ENCODE data around the gene SHC3.
A peak's percentile ranks its signal among the peaks of the same experiment; 100 is the strongest.

The SHC3 gene

DNA sequence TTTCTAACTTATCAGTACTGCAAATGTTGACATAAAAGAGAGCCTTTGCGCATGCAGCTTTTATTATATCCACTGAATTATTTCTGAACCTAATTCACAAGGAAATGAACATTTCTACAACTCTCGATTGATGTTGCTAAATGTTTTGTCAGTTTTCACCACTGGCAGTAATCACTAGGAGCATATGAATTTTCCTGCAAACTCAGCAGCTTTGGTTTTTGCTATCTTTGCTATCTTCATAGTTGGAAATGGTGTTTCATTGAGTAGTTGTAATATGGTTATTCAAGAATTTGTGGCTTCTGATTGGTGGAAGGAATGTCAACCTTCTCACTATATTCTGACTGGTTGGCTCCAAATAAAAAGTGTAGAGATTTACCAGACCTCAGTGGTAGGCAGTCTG, 8.9 kb upstream of the SHC3 start:
- DNase-seq (ENCODE audit: low read depth in 2 of 3, low spot score in 1 of 3), result no peak

DNA sequence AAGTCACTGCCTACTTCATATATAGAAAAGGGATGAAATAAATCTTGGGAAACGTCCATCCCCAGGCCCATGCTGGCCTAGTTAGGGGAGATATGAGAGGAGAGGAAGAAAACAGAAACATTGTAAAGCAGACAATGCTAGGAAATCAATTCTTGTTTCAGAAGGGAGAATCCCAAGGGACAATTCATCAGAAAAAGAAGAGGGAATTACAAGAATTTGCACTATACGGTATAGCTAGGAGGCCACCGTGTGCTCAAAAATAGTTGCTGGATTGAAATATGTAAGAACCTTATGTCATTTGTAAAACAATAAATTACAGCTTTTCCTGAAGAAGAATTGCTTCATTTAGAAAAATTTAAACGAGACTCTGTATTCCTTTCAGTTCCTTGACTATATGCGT, 8.3 kb upstream of the SHC3 start:
- no peak for DNase-seq (ENCODE audit: low read depth in 2 of 3, low spot score in 1 of 3)

DNA sequence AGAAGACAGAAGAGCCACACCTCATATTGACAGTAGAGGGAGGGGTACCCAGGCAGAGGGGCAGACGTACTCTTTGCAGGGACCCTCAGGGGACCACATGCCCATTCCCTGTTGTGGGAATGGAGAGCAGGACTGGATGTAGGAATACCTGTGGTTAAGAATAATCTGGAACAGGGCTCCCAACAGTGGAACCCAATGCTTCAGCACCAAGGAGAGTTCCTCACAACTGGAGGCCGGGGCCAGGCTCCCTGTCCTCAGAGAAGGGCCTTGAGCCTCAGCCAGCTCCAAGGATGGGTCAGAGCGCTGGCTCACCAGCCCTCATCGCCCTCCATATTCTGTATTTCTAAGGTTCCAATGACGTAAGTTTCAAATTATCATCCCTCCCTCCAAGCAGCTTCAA, 7.4 kb upstream of the SHC3 start:
- DNase-seq (ENCODE audit: low read depth in 2 of 3, low spot score in 1 of 3), result no peak

DNA sequence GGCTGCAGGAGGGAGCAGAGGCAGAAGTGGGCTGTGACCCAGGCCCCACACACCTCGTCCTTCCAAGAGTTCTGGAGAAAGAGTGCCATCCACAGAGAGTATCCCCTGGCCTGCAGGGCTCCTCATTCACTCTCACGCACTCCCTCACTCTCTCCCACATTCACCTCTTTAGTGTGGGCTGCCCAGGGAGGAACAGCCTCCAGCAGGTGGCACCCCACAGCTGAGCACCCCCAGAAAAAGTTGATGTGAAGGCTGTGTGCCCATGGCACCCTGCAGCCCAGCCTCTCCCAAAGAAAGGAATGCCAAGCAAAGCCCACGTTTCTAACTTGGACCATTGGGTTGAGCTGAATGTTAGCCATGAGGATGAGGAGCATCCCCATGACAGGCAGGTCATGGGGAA, 4.5 kb upstream of the SHC3 start:
- DNase-seq (ENCODE audit: low read depth in 2 of 3, low spot score in 1 of 3), result no peak

DNA sequence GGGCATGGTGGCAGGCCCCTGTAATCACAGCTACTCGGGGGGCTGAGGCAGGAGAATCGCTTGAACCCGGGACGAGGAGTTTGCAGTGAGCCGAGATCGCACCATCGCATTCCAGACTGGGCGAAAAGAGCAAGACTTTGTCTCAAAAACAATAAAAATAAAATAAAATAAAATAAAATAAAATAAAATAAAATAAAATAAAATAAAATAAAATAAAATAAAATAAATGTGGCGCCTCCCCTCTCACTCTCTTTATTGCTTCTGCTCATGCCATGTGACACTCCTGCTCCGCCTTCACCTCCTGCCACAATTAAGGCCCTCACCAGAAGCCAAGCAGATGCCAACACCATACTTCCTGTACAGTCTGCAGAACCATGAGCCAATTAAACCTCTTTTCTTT, 3.8 kb upstream of the SHC3 start:
- DNase-seq (ENCODE audit: low read depth in 2 of 3, low spot score in 1 of 3), result no peak

DNA sequence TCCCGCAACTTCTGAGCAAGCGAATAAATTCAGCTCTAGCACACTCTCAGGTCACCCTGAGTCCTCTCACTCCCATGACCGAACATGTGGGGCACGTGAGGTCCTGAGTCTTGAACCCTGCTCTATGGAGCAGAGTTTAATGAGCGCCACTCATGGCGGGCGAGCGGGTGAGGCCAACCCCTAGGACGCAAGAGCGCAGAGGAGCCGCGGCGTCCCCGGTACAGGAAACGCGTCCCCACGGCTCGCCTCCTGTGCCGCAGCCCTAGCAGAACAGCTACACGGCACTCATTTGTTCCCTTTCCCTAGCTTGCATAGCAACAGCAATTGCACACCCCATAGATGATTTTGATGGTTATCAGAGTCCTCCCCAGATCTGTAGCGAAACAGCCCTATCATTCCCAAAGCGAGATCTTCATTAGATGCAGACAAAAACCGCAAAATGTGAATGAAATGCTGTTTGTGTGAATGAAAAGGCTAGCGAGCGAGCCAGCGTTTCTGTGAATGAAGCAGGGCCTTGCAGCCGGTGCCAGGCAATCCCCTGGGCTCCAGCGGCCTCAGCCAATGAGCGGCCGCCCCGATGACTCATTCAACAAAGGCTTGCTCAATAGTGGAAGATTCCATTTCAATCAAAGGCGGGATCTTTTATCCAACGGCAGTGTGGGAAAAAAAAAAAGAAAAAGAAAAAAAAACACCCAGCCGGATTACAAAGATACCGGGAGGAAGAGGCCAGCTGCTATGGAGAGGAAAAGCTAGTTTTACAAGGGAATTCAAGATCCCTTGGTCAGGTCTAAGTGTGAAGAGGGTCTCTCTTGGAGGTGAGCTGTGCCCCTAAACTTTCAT, 1.5 kb upstream of the SHC3 start:
- DNase-seq (ENCODE audit: low read depth in 2 of 3, low spot score in 1 of 3), result peak; percentile 34 to 62 (median 59)

DNA sequence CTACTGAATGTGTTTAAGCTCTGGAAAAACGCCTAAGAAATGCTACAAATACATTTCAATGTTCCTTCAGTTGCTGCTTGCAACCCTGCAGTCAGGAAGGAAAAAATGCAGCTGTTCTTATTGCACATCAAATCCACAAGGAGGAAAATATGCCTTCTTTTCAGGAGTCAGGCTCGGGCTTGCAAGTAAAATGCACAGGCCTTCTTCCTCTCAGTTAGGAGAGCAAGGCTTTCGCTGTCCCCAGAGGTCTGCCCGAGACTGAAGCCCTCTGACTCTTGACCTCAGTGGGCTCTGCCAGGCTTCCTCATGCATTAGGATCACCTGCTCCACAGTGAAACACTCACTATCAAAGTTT, 899 bp upstream of the SHC3 start:
- DNase-seq (ENCODE audit: low read depth in 2 of 3, low spot score in 1 of 3), result no peak

DNA sequence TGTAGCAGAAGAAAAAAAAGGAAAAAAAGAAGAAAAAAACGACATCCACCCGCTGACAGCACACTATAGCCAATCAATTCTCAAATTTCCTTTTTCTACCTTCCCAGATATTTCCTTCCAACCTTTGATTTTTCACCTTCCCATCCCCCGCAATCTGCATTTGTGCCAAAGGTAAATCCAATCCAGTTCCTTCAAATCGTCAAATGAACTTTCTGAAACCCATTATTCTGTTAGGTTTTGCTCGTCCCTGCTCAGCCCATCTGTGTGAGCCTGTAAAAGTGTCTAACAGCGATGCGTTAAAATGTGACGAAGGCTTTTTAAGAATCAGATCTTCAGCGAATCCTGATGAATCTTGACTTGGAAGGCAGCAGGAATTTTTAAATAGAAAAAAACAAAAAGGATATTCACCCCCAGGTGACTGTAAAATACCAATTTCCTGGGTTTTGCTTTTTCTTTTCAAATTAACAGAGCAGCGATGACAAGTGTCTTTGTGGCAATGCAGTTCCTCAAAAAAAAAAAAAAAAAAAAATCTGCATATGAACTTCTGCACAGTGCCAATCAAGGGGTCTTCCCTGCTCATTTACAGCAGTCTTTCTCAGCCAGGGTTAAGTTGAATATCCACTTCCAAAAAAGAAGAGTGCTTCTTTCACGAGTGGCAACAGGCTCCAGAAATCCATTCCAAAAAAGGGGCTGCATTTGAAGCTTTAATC, 367 bp upstream of the SHC3 start:
- DNase-seq (ENCODE audit: low read depth in 2 of 3, low spot score in 1 of 3), result no peak

DNA sequence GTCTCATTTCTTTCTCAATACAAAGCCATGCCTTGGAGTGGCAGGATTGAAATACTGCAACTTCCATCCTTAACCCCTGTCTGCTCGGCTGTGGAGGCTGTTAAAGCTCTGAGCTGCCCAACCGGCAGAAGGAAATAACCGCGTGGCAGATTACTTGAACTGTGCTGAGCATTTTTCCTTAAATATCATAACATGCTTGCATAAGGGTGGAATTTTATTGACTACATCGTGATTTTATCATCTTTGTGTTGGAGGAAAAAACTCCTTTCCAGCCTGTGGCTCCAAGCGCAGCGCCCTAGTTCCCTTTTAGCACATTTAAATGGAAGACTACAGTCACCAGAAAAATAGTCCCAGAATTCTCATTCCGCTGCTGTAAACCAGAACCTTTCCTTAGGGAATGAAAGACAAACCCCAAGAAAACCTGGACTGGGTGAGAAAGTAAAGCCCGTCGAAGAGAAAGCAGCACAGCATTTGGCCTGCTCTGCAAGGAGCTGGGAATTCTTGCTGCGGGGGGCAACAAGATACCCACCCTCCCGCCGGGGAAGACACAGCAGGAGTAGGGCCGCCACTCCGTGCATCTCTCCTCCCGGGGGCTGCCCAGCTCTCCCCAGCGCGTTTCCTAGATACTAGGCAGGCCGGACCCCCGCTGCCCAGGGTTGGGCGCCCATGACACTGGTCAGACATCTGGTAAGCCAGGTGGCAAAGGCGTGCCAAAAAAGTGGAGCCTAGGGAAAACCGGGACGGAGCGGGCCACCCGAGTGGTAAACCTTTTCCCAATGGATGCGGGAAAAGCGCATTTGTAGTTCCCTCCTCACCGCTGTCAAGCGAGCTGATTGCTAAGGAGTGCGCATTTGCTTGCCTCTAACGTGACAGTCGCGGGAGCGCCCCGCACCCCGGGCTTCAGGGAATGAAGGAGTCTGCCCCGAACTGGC, 1.3 kb downstream of the SHC3 start:
- no peak for DNase-seq (ENCODE audit: low read depth in 2 of 3, low spot score in 1 of 3)

DNA sequence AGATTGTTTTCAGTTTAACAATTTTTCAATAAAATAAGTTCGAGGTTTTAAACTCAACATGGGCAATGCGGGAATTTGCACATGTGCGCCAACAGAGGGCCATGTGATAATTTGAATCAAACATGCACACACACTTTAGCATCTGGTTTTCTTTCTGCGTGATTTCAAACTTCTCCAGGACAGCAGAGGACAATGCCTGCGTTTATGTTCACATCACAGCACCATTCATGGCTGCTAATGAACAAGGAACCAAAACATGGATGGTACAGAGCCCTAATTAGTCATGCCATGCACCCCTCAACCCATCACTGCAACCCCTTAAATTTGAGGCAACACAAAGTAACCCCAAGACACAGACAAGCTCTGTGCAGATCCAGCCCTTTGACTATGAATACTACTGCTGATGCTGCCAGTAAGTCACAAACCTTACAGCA, 2.8 kb downstream of the SHC3 start:
- DNase-seq (ENCODE audit: low read depth in 2 of 3, low spot score in 1 of 3), result no peak

DNA sequence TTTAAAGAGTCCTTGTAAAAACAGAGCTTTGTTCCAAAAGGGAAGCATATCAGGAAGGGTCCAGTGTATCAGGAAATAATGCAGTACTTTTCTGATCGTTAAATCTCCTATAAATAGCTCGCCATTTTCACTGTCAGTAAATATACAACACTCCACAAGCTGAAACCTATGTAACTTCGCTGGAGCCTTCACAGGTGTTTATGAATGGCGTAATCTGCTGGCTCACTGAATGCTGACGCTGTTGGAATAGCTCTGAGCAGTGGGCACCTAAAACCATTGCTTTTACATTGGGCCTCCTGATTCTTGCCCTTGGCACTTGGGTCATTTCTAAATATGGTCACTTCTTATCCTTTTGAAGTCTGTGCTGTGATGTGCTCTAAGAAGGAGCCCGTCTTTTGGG, 4.3 kb downstream of the SHC3 start:
- no peak for DNase-seq (ENCODE audit: low read depth in 2 of 3, low spot score in 1 of 3)

DNA sequence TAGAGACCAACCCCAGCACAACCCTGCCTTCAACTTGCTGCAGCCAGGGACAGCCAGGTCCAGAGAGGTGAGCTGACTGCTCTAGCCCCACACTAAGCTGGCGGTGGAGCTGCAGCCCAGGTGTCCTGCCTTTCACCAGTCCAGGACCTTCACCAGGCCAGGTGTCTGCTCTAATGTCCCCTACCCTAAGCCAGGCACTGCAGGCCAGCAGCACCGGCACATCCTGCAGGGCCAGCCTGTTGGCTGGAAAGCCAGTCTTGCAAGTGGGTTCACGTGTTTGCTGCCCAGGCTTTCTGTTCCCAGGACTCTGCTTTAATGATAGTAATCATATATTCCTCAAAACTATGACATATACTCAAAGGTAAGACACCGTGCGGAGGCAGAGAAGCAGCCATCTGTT, 5.5 kb downstream of the SHC3 start:
- no peak for DNase-seq (ENCODE audit: low read depth in 2 of 3, low spot score in 1 of 3)

DNA sequence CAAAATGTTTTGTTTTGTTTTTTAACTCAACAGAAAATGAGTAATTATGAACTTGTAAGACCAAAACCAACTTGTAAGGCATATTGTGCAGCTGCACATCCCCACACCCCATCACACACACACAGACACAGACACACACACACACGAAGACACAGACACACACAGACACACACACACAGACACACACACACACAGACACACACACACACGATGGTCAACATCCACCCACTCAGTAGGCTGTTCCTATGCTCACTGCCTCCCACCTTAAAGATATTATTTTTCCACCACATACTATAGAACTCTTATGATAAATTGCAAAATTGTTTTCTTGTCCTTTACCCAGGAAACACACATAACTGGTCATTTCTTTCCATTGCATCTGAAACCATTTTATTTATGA, 6.2 kb downstream of the SHC3 start:
- no peak for DNase-seq (ENCODE audit: low read depth in 2 of 3, low spot score in 1 of 3)

DNA sequence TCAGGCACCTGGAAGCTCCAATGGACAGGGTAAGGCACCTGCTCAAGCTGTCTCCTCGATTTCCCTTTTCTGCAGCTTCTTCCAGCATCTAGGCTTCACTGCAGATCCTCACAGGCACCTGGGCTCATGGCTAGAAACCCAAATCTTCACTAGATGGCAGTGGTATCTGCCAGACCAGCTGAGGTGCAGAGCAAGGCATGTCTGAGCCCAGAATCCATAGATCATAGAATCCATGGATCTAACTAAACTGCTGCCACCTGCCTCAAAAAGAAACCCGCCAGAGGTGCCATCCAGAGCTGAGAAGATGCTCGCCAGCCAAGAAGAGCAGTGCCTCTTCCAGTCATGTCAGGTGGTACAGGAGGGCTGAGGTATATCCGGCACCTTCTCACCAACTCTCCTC, 6.9 kb downstream of the SHC3 start:
- DNase-seq (ENCODE audit: low read depth in 2 of 3, low spot score in 1 of 3), result no peak

DNA sequence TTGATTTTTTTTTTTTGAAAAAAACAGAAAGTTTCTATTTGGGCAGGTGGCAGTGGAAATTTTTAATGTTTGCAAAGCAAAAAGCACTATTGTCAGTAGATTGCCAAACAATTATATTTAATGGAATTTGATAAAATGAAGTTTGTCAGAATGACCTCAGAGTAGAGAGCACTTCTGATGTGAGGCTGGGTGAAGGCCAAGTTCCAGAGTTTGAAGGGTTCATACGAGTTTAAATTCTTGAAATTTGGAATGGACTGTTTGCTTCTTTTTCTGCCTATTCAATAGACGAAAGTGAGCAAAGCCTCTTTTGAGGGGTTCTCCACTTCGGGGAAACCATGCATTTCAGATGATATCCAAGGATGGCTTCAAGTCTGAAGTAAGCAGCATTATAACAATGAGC, 7.4 kb downstream of the SHC3 start:
- DNase-seq (ENCODE audit: low read depth in 2 of 3, low spot score in 1 of 3), result no peak

DNA sequence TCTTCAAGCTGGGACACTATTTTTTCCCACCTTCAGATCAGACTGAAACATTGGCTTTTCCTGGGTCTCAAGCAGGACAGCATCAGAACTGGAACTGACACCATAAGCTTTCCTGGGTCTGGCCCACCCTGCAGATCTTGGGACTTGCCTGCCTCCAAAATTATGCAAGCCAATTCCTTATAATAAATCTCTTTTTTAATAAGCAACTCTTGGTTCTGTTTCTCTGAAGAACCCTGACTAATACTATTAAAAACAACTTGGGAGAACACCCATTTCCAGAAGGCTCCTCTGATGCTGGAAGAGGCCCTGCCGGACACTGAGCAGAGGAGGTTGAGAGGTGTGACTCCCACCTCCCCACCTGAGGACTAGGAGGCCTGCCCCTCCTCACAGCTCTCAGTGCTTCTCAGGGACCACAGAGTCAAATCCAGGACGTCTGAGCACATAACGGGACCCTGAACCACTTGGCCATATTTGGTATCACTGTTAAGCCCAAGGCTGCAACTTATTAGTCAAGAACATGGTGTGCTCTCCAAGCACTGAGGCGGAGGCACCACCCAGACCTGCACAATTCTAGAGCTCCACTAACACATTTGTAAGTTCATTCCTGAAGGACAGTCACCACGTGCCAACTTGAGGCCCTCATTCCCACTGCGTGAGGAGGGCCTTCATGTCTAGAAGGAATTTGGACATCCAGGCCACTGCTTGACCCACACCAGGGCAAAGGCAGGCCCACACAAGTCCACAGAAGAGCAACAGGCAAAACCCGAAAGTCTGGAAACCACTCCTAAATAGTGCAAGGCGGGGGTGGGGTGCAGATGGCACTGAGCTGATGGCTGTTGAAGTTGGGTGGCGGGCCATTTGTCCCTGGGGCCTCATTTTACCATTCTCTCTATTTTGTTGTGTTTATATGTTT, 9.5 kb downstream of the SHC3 start:
- DNase-seq (ENCODE audit: low read depth in 2 of 3, low spot score in 1 of 3), result no peak

DNA sequence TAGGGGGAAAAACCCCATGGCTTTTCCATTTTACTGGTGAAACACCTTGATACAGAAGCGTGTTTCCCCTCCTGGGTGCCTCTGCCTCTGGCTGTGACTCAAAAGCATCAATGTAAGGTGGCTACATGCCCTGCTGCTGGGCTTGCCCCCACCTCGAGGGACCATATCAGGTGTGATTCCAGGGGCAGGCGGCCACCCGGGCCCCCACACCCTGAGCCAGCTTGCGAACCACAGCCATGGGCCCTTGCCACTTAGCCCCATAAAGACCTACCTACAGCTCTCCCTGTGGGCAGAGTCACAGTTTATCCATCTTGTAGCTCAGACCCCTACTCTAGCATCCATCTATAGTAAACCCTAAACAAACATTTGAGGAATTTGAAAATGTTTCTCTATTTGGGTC, 10.8 kb downstream of the SHC3 start:
- DNase-seq (ENCODE audit: low read depth in 2 of 3, low spot score in 1 of 3), result no peak

DNA sequence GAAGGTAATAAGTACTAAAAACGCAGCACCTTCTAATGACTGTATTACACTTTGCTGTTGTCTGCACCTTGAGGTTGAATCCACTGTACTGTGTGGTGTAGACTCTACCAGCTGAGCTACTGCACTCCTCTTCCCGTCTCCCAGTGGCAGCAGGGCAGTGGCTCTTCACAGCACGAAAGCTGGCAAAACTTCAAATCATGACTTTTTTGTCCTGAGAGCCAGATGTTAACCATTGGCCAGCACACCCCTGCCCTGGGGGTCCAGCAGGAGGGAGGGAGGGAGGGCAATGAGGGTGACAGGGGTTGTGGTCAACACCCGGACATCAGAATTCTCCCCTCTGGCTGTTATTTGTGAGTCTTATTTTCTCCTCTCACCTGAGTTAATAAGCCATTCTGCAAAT, 11.8 kb downstream of the SHC3 start:
- no peak for DNase-seq (ENCODE audit: low read depth in 2 of 3, low spot score in 1 of 3)

DNA sequence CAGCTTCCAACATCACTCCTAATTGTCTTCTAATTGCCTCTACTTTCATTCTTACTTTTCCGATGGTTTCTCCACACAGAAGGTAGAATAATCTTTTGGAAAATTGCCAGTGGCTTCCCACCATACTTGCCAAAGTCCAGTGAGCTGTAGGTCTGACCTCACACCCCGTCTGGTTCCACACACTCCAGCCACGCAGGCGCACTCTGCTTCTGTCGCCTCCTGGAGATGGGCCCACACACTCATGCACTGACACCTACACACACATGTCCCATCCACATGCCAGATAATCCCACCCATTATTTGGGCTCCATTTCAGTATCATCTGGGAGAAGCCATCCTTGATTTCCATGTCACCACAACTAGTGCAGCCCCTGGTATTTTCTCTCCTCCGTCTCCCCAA, 12.7 kb downstream of the SHC3 start:
- DNase-seq (ENCODE audit: low read depth in 2 of 3, low spot score in 1 of 3), result no peak

DNA sequence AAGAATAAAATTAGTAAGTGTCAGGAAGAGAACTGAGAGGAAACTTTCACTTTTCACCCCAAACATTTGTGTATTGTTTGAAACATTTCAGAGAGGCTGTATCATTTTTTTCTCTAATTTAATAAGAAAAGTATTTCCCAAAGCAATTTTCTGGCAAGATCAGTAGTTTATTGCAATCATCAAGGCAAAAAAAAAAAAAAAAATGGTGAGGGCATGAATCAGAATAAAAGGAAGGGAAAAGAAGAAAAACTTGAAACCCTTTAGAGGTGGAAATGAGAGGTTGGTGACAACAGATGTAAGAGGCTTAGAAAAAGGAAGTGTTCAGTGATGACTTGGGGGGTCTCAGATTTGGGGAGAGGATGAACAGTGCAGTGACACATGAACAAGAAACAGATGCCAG, 13.3 kb downstream of the SHC3 start:
- no peak for DNase-seq (ENCODE audit: low read depth in 2 of 3, low spot score in 1 of 3)

DNA sequence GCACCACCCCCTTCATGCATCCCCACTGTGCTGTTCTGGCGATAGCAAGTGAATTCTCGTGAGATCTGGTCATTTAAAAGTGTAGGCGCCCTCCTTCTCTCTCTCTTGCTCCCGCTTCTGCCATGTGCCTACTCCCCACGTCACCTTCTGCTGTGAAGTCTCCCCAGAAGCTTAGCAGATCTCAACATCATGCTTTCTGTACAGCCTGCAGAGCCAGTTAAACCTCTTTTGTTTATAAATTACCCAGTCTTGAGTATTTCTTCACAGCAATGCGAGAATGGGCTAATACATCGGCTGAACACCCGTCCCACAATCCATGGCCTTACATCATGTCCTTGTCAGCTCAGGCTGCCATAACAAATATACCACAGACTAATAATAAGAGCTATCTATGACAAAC, 17.4 kb downstream of the SHC3 start:
- DNase-seq (ENCODE audit: low read depth in 2 of 3, low spot score in 1 of 3), result no peak
